A549 treated with Hydrocortisone at 1 μM for 4 hours (cell line): ENCODE measurements around the gene NTF3. TPM values are rescaled to one million over a fixed set of nuclear protein-coding genes. Genes with fewer than 3 reads are reported as not detected.

Experiments
- total RNA-seq: library from RNA; stranded (reverse); fragments of 200-300 nt; extraction: Qiagen RNA extraction; gene quantifications from 5 replicates; pipeline ENCODE4 v1.2.3, GENCODE V29; 2022

NTF3 gene
- not detected in 5 replicates for total RNA-seq

DNA sequence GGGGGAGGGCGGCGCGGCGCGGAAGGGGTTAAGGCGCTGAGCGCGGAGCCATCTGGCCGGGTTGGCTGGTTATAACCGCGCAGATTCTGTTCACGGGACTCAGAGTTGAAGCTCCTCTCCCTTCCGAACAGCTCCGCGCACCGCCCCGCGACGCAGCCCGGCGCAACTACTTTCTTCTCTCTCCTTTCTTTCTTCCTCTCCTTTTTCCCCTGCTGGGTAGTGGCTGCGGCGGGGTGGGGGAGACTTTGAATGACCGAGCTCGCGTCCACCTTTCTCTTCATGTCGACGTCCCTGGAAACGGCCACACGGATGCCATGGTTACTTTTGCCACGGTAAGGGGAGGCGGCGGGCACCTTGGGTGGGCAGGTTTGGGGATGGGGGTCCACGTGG lies at the start of gene NTF3:
Gene NTF3 (plus strand): TSS at position 98 of the 390 bp plus-strand sequence. CDS start 217 bp downstream, at position 315.

